H54 (cell line): ENCODE results near the gene DNALI1.

ENCODE experiments used
- DNase-seq: peaks from one replicate; pipeline ENCODE4 v3.0.0; 2011; ENCODE audit warnings: low spot score, mixed read lengths; ENCODE audit not compliant: insufficient read length
- FAIRE-seq: peaks from 3 replicates; lab custom pipeline; 2011; peaks lifted over from hg19 to GRCh38; lab: Jason Lieb, UNC
- POLR2A ChIP-seq: IDR thresholded peaks from 2 replicates; pipeline ENCODE4 v1.6.1; 2011; ENCODE audit warnings: low read depth, mild to moderate bottlenecking, low read length

The DNALI1 gene

DNA sequence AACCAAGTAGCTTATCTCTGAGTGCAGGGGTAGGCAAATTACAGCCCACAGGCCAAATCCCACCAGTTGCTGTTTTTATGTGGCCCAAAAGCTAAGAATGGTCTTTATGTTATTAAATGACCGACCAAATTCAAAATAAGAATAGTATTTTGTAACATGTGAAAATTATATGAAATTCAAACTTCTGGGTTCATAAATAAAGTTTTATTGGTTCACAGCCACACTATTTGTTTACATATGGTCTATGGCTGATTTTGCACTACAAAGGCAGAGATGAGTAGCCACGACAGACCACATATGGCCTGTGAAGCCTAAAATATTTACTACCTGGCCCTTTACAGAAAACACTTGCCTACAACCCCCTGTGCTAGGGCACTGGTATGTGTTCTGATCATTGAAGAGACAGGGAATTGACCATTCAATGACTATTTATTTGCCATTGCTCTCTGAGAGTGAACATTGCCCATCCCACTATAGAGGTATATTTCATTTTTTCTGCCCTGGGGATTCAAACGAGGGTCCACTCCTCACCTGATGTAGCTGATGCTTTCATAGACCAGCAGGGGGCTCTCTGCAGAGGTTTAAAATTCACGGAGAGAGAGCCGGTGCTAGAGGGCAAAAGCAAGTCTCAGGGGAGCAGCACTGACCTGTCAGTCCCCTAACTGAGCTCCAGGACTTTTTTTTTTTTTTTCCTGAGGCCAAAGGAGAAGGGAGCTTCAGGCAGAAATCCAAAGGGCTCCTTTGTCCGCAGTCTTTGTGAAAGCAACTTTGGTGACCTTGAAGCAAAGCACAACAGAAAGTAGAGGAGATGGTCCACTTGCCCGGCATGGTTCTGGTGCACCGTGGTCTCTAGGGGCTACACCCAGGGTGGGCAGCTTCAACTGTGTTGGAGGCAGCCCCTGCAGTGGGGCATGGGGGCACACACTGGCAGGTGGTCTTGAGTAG is 46.3 kb downstream of the DNALI1 start:
- FAIRE-seq (no peak), DNase-seq (peak; percentile 47)
- no peak for TF ChIP-seq POLR2A

DNA sequence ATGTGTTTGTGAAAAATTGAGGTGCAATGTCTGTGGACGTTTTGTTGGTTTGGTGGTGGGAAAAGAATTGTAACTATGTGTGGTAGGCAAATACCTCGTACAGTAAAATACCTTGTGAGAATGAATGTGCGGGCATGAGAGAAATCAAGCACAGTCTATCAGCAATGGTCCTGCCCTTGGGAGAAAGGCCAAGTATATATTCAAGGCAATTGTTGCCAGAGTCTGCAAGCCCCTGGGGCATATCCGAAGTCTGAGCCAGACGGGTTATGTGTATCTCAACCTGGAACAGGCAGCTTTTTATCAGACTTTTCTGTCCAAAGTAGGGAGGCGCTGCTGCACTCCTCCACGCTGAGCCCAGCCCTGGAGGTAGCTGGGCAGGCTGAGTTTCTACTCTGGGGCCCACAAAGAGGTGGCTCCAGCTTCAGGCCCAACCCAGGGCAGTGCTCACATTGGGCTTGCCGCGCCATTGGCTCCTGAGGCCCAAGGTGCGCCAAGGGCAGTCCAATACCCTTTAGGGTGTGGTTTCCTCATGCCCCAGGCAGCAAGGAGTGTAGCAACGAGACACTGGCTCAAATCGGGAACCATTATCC is 48.4 kb downstream of the DNALI1 start:
- TF ChIP-seq POLR2A = no peak
- DNase-seq (no peak), FAIRE-seq (no peak)

- no peak for TF ChIP-seq POLR2A
- FAIRE-seq = no peak
- DNase-seq = no peak
These were observed 49.2 kb downstream of the DNALI1 start for GRCh38 chr1:37605806-37606474.

DNA sequence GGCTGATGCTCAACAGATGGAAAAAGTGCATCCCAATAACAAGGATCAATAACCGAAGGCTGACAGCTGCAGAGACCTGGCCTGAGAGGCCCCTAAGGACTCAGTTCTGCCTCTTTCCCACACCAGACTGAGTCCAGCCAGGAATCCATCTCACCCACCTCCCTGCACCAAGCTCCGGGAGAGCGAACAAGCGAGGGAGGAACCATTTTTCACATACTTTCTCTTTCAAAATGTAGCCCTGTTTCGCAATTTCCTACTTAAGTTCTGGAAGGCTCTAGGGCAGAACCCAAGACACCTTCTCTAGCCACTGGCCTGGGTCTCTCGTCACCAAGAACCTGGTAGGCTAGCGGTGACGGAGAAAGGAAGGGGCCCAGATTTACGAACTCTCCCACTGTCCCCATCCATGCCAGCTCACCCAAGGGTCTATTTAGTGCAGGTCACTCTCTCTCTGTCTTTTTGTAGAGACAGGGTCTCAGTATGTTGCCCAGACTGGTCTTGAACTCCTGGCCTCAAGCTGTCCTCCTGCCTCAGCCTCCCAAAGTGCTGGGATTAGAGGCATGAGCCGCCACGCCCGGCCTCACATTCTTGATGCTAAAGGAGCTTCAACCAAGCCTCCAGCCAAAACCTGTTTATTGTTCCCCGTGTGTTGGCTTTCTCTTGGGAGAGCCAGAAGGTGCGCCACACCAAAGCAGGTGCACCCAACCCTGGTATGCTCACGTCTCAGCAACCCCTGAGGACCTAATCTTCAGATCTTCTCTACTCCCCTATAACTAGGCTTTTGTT is 49.9 kb downstream of the DNALI1 start:
- DNase-seq (no peak), FAIRE-seq (no peak)
- TF ChIP-seq POLR2A = no peak

- no peak for FAIRE-seq
- DNase-seq = no peak
- TF ChIP-seq POLR2A = no peak
These were observed 52.3 kb downstream of the DNALI1 start for GRCh38 chr1:37609002-37609401.

- FAIRE-seq = no peak
- no peak for TF ChIP-seq POLR2A
- no peak for DNase-seq
These were observed 53.3 kb downstream of the DNALI1 start for GRCh38 chr1:37609994-37610393.

DNA sequence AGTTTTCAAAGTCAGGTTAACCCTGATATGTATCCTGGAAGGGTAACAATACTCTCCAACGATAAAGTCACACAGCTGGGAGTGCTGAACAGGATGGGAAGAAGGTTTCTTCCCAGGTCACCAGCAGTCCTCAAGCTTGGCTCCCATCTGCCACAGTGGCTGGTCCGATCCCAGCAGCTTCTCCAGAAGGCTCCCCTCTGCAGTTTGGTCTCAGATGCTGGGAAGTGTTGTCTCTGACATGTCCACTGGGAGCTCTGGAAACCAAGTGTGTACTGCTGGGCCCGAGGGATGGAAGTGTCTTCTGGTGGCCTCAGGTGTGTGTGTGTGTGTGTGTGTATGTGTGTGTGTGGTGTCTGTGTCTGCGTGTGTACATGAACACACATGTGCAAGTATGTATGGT is 55.4 kb downstream of the DNALI1 start:
- TF ChIP-seq POLR2A = no peak
- FAIRE-seq = no peak
- DNase-seq = no peak

DNA sequence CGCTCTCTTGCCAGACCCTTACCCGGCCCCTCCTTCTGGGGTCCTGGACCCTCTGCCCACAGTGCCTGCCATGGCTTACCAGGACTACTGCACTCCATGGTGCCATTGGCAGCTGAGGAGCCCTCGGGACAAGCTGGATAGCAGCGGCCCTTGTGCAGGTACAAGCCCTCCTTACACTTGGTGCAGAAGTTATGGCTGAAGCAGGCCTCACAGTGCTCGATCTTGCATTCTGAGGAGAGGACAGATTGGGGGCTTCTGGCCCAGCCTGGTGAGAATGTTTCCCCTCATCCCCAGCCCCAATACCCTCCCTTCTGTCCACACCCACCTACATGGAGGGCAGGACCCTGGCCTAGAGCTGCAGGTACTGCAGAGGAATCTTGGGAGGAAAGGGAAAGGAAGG is 57.4 kb downstream of the DNALI1 start:
- DNase-seq (no peak), FAIRE-seq (no peak)
- no peak for TF ChIP-seq POLR2A

DNA sequence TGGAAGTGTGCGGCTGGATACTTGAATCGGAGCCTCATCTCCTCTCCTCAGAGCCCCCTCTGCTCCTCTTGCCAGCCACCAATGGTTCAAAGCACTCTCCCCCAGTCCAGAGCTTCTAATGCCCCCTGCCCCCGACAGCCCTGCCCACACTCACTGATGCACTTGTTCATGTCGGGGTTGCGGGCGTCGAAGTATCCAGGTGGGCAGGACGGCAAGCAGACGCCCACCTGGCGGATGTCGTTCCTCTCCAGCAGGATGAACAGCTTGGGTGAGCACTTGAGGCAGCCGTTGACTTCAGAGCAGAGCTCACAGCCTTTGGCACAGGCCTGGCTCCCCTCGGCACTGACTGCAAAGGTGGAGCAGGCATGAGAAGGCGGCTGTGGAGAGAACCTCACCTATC is 59.6 kb downstream of the DNALI1 start:
- TF ChIP-seq POLR2A = no peak
- FAIRE-seq (no peak), DNase-seq (no peak)
